K562 (cell line): Measurements from ENCODE around the gene CFAP97D2. TPM values are rescaled to one million over a fixed set of nuclear protein-coding genes. Genes with fewer than 3 reads are reported as not detected.

Experiments
- ATAC-seq: fragments of 200-7000 bp; cut with Tn5 transposase; 3 replicates; pipeline ENCODE4 v1.9.1; 2020; ENCODE audit warnings: moderate library complexity
- BruUV-seq: library from RNA; stranded (reverse); fragments of 400-500 nt; replicated peaks from 2 replicates; lab custom pipeline; 2021; lab: Mats Ljungman, UMichigan
- CTCF ChIA-PET: fragments of 300-600 bp; formaldehyde crosslinking; extraction: SDS; loops from one replicate; lab custom pipeline; 2021; ENCODE audit warnings: low intra/inter-chr PET ratio; lab: Yijun Ruan, JAX
- POLR2A ChIA-PET: fragments of 300-600, 350-650 bp; sonication (Branson Sonifier 250); formaldehyde crosslinking; extraction: SDS; loops from one replicate; lab custom pipeline; 2021; ENCODE audit warnings: antibody characterized with exemption, inconsistent platforms; lab: Yijun Ruan, JAX
- DNase-seq, 4 experiments: peaks; one replicate each; pipeline versions ENCODE4 v3.0.0 to v3.0.0-alpha.2; 2011 to 2018; ENCODE audit warnings: low spot score in 3 of 4, mixed read lengths in 3 of 4; ENCODE audit errors: extremely low read depth in 1 of 4
- FAIRE-seq: peaks from 2 replicates; lab custom pipeline; 2011; peaks lifted over from hg19 to GRCh38; lab: Jason Lieb, UNC
- H2AFZ ChIP-seq: 2 replicates; pipeline ENCODE4 v1.6.0; 2011; ENCODE audit warnings: low read depth, low read length, control low read depth, inconsistent platforms
- H3K27ac ChIP-seq: fragments of 200-600 bp; 3 replicates; pipeline ENCODE4 v1.8.0; 2011; ENCODE audit warnings: low read depth, mild to moderate bottlenecking, control low read depth, inconsistent platforms, low read length, moderate library complexity, mixed read lengths; ENCODE audit errors: extremely low read depth
- H3K27me3 ChIP-seq, 2 experiments: fragments of 300-600 bp in 1 of 2; 2 replicates in 1 of 2; 3 replicates in 1 of 2; pipeline versions ENCODE4 v1.6.0 to v1.8.0; 2011; ENCODE audit warnings: inconsistent platforms in 2 of 2, low read length in 2 of 2, mild to moderate bottlenecking in 1 of 2, mixed read lengths in 1 of 2, moderate library complexity in 1 of 2; ENCODE audit not compliant: control insufficient read depth in 2 of 2, insufficient read depth in 2 of 2
- H3K36me3 ChIP-seq: fragments of 300-600 bp; 3 replicates; pipeline ENCODE4 v1.8.0; 2011; ENCODE audit warnings: mild to moderate bottlenecking, low read length, inconsistent platforms; ENCODE audit not compliant: control insufficient read depth, insufficient read depth
- H3K4me1 ChIP-seq, 2 experiments: fragments of 200-600 bp in 1 of 2; replicated peaks in 1 of 2; 2 replicates in 1 of 2; 3 replicates in 1 of 2; pipeline versions ENCODE4 v1.5.1 to v1.8.0; 2011; ENCODE audit warnings: inconsistent platforms in 2 of 2, low read length in 2 of 2, mild to moderate bottlenecking in 1 of 2, mixed read lengths in 1 of 2, moderate library complexity in 1 of 2; ENCODE audit not compliant: control insufficient read depth in 2 of 2, insufficient read depth in 2 of 2
- H3K4me2 ChIP-seq: 2 replicates; pipeline ENCODE4 v1.6.1; 2011; ENCODE audit warnings: low read length, control low read depth, inconsistent platforms, mixed read lengths; ENCODE audit not compliant: insufficient read depth
- H3K4me3 ChIP-seq: fragments of 200-600 bp; sonication (generic), shearing (Covaris generic); 2 replicates; pipeline ENCODE4 v1.5.1; 2016; ENCODE audit warnings: control low read depth, inconsistent platforms
- H3K79me2 ChIP-seq: fragments of 200-600 bp; 3 replicates; pipeline ENCODE4 v1.8.0; 2011; ENCODE audit warnings: low read length, inconsistent platforms; ENCODE audit not compliant: control insufficient read depth, insufficient read depth
- H3K9ac ChIP-seq, 2 experiments: 2 replicates each; pipeline versions ENCODE4 v1.6.0 to v1.6.1; 2011; ENCODE audit warnings: low read depth in 2 of 2, low read length in 2 of 2, control low read depth in 1 of 2, inconsistent platforms in 1 of 2, mild to moderate bottlenecking in 1 of 2, mixed read lengths in 1 of 2; ENCODE audit not compliant: insufficient read depth in 1 of 2
- H3K9me1 ChIP-seq: one replicate; pipeline ENCODE4 v1.6.0; 2011; ENCODE audit warnings: inconsistent platforms, mild to moderate bottlenecking, low read length, moderate library complexity; ENCODE audit not compliant: control insufficient read depth, insufficient read depth
- H3K9me3 ChIP-seq: replicated peaks from 2 replicates; pipeline ENCODE4 v1.5.1; 2011; ENCODE audit warnings: low read depth, low read length, inconsistent platforms; ENCODE audit not compliant: control insufficient read depth, insufficient read depth
- H4K20me1 ChIP-seq: replicated peaks from 2 replicates; pipeline ENCODE4 v1.6.1; 2011; ENCODE audit warnings: low read length, inconsistent platforms, mixed read lengths; ENCODE audit not compliant: control insufficient read depth, insufficient read depth
- CC2D1A ChIP-seq: fragments of 450-650 bp; IDR thresholded peaks from 2 replicates; pipeline ENCODE4 v1.6.1; 2017; ENCODE audit warnings: mild to moderate bottlenecking
- HMG20A ChIP-seq: fragments of 450-650 bp; formaldehyde crosslinking; conservative IDR thresholded peaks from 2 replicates; pipeline ENCODE4 v1.4.0; 2020; ENCODE audit warnings: mild to moderate bottlenecking, mixed read lengths
- NKRF ChIP-seq: fragments of 450-650 bp; IDR thresholded peaks from 2 replicates; pipeline ENCODE4 v1.6.1; 2016; ENCODE audit warnings: borderline replicate concordance
- NR0B1 ChIP-seq: fragments of 450-650 bp; IDR thresholded peaks from one replicate; pipeline ENCODE4 v1.6.1; 2018; ENCODE audit warnings: mild to moderate bottlenecking, moderate library complexity; ENCODE audit not compliant: partially characterized antibody
- NRF1 ChIP-seq, 2 experiments: fragments of 450-650 bp; IDR thresholded peaks in 1 of 2; conservative IDR thresholded peaks in 1 of 2; 2 replicates each; pipeline ENCODE4 v1.6.1; 2014; ENCODE audit warnings: mild to moderate bottlenecking in 2 of 2
- ZEB2 ChIP-seq: fragments of 450-650 bp; IDR thresholded peaks from 2 replicates; pipeline ENCODE4 v1.6.1; 2016
- ZFP91 ChIP-seq: sonication (generic); formaldehyde crosslinking; IDR thresholded peaks from 2 replicates; pipeline ENCODE4 v1.8.0; 2022; ENCODE audit warnings: mild to moderate bottlenecking, missing genetic modification reagents
- ZNF23 ChIP-seq: fragments of 250-450 bp; sonication (Bioruptor Pico); IDR thresholded peaks from 2 replicates; pipeline ENCODE4 v1.4.0; 2020; ENCODE audit warnings: mild to moderate bottlenecking
- ZNF766 ChIP-seq: fragments of 200-800 bp; sonication (Bioruptor generic); conservative IDR thresholded peaks from 2 replicates; pipeline ENCODE4 v1.6.1; 2016; ENCODE audit warnings: missing genetic modification characterization, missing compliant biosample characterization
- ZNF79 ChIP-seq: fragments of 250-450 bp; sonication (Bioruptor Pico); IDR thresholded peaks from 2 replicates; pipeline ENCODE4 v1.4.0; 2020; ENCODE audit warnings: low read depth, mild to moderate bottlenecking, moderate library complexity
- WGBS: fragments of 100-300 bp; shearing (Covaris generic); methylation state at CpG from one replicate; pipeline ENCODE4 v1.1.6; 2016; ENCODE audit warnings: low coverage, mixed read lengths; ENCODE audit not compliant: insufficient coverage; ENCODE audit errors: missing lambda C conversion rate; 5-methylcytosine and 5-hydroxymethylcytosine counted together
- in situ Hi-C: fragments of 300-500 bp; cut with MboI; formaldehyde crosslinking; loops from 4 replicates; pipeline ENCODE4 v1.15.0; 2018; ENCODE audit warnings: inconsistent platforms, mixed read lengths
- intact Hi-C: fragments of 100-400 bp; cut with micrococcal nuclease; formaldehyde crosslinking; loops from 2 replicates; pipeline ENCODE4 v1.14.2; 2022
- polyA plus RNA-seq, 8 experiments: library from polyadenylated mRNA; depleted of rRNA in 4 of 8; stranded (reverse) in 5 of 8; unstranded in 3 of 8; fragments of >200 nt; fragmentation: Nextera tagmentation in 2 of 8; fragmentation: Illumina TruSeq in 1 of 8; extraction: Ambion mirVana in 2 of 8; extraction: Trizol in 1 of 8; gene quantifications; 2 replicates each; pipeline versions ENCODE4 v1.2.1 to v1.2.3, GENCODE V29; 2011 to 2014; ENCODE audit warnings: inconsistent platforms in 1 of 8, missing spikeins in 1 of 8
- total RNA-seq, 7 experiments: library from RNA; depleted of rRNA in 6 of 7; stranded (reverse); fragments of >200 nt in 6 of 7; fragmentation: Illumina TruSeq in 2 of 7; extraction: Trizol in 2 of 7; gene quantifications; 2 replicates each; pipeline versions ENCODE4 v1.2.1 to v1.2.3, GENCODE V29; 2011 to 2021; ENCODE audit warnings: low replicate concordance in 1 of 7

The CFAP97D2 gene
- total and polyA plus RNA-seq, 9 of the 15 experiments (the other 6 are each of a cell fraction or from before 2014, with no cell fraction given) = not detected

- TF ChIP-seq NR0B1 (no peak), ZEB2 (no peak), CC2D1A (no peak), ZNF766 (CRISPR knock-in tag) (no peak), HMG20A (CRISPR knock-in tag) (no peak), ZNF79 (CRISPR knock-in tag) (no peak)
These were observed 23.5 kb downstream of the CFAP97D2 start (continued) for GRCh38 chr13:114202581-114202980.

- BruUV-seq = no TSS peak
These were observed 24.5 kb downstream of the CFAP97D2 start for GRCh38 chr13:114203536-114203935.

More at GRCh38 chr13:114203536-114203935, 24.5 kb downstream of the CFAP97D2 start:
- Histone ChIP-seq H3K9ac (no peak overlapping the region), H3K9me3 (no peaks in the 10 kb centered on the region; the same call in 1 of the 2 replicates), H2AFZ (no peak overlapping the region), H3K9me1 (no peaks in the 10 kb centered on the region), H3K4me3 (no peak overlapping the region), H4K20me1 (no peaks in the 10 kb centered on the region), H3K36me3 (no peaks in the 10 kb centered on the region), H3K79me2 (no peaks in the 10 kb centered on the region), H3K4me2 (no peak overlapping the region), H3K27ac (no peak overlapping the region), H3K27me3 (no peaks in the 10 kb centered on the region), H3K4me1 (no peaks in the 10 kb centered on the region; a peak in 1 of 5 replicates)
- in situ Hi-C loops = no loop called here
- TF ChIP-seq NRF1 (conservative IDR thresholded peaks at IDR 0.05 in 1 of 2, IDR thresholded peaks at IDR 0.05 in 1 of 2) = 0 out of 4 replicates have a peak, but pooled peaks have one; percentile 14 to 22
- TF ChIP-seq ZFP91 (CRISPR knock-in tag) = no peak
- TF ChIP-seq ZNF23 (CRISPR knock-in tag) = no peak
- no peak for TF ChIP-seq NKRF
- DNase-seq (no peak), FAIRE-seq (no peak), ATAC-seq (no peak)
- intact Hi-C loops = no loop called here
- ChIA-PET POLR2A (no interaction called here), CTCF (interaction anchor here (0.6 kb wide), 1 partner anchor 23 kb away, joined by 3 read pairs; no protein-coding TSS in a partner anchor)
- 36% methylated on average over 4 of the region's 4 CpGs for WGBS
